Esophagus muscularis mucosa (tissue), 3 donors: ENCODE results near the gene DRD4.

Experiments used
- EP300 ChIP-seq: sonication (generic); formaldehyde crosslinking; IDR thresholded peaks from one replicate; pipeline ENCODE4 v1.6.1; 2017; ENCODE audit warnings: antibody characterized with exemption
- TF ChIP-seq, protein P1 (sequence below), 3 experiments: fragments of 200-600 bp in 2 of 3; fragments of 450-650 bp in 1 of 3; sonication (generic) in 2 of 3; IDR thresholded peaks; one replicate each; pipeline ENCODE4 v1.5.1; 2017 to 2019; ENCODE audit warnings: antibody characterized with exemption in 3 of 3, mild to moderate bottlenecking in 2 of 3, moderate library complexity in 1 of 3

GRCh38 chr11:689625-690024, 52.6 kb downstream of the DRD4 start:
- TF ChIP-seq, protein P1, sequence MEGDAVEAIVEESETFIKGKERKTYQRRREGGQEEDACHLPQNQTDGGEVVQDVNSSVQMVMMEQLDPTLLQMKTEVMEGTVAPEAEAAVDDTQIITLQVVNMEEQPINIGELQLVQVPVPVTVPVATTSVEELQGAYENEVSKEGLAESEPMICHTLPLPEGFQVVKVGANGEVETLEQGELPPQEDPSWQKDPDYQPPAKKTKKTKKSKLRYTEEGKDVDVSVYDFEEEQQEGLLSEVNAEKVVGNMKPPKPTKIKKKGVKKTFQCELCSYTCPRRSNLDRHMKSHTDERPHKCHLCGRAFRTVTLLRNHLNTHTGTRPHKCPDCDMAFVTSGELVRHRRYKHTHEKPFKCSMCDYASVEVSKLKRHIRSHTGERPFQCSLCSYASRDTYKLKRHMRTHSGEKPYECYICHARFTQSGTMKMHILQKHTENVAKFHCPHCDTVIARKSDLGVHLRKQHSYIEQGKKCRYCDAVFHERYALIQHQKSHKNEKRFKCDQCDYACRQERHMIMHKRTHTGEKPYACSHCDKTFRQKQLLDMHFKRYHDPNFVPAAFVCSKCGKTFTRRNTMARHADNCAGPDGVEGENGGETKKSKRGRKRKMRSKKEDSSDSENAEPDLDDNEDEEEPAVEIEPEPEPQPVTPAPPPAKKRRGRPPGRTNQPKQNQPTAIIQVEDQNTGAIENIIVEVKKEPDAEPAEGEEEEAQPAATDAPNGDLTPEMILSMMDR (IDR thresholded peaks at IDR 0.05): no peak
- TF ChIP-seq EP300: no peak
